GM19240 (cell line): ENCODE measurements around the gene AHI1.

Source experiments
- DNase-seq: peaks from one replicate; pipeline ENCODE4 v3.0.0; 2011; ENCODE audit warnings: low spot score; ENCODE audit not compliant: insufficient read length

AHI1 gene

GRCh38 chr6:135464634-135465033, 32.9 kb downstream of the AHI1 start:
- DNase-seq: no peak

DNA sequence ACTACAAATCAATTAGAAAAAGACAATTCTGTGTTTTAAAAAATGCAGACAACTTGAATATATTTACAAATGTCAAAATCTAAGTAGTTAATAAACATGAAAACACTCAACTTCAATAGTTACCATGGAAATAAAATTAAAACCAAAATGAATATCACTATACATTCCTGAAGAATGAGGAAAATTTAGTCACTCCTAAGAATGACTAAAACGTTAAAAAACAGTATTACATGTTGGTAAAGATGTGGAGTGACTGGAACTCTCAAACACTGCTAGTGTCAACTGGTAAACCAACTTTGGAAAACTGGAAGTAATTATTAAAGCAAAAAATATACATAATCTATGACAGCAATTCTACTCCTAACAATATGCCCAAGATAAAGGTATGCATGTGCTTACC, 36.3 kb downstream of the AHI1 start:
- DNase-seq: no peak

DNA sequence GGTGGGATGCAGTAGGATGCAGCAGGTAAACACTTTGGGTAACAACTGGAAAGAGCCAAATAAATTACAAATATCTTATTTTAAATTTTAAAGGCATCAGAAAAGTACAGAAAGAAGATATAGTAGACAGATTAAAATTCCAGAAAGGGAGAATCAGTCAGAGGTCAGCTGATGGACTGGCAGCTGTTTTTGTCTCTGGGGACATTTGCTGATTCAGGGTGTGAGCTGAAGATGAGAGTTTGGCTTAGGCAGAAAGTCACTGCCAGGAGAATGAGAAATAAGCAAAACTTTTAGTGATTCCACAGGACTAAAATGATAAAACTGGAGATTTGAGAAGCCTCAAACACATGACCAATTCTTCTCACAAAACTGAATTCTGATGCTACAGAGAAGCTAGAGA, 39.5 kb downstream of the AHI1 start:
- DNase-seq: no peak

GRCh38 chr6:135451617-135452190, 45.8 kb downstream of the AHI1 start:
- DNase-seq: no peak

DNA sequence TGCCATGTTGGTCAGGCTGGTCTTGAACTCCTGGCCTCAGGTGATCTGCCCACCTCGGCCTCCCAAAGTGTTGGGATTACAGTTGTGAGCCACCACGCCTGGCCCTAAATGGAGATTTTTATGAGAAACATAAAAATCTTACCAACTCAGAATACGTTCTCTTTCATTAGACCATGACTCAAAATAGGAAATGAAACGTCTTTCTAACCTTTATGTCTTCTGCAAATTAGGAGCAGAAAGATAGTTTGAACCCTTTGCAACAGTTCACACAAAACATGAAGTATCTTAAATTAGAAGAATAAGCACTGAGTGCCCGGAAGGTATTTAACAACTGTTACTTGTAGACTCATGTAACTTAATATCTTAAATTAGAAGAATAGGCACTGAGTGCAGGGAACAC, 48.3 kb downstream of the AHI1 start:
- DNase-seq: no peak

GRCh38 chr6:135440087-135440792, 57.3 kb downstream of the AHI1 start:
- DNase-seq: no peak

DNA sequence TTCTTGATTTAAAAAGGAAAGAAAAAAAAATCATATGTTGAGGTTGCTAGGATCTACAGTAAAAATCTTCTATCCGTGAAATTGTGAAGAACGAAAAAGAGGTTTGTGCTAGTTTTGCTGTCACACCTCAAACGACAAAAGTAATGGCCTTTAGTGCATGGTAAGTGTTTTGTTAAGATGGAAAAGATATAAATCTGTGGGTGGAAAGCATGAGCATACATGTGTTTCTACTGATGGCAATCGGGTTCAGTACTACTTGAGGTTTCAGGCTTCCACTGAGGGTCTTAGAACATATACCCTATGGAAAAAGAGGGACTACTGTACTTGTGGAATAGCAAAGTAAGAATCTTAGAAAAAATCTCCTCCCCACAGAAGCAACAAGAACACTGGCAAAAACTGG, 58.0 kb downstream of the AHI1 start:
- DNase-seq: no peak

GRCh38 chr6:135438907-135439535, 58.5 kb downstream of the AHI1 start:
- no peak for DNase-seq

DNA sequence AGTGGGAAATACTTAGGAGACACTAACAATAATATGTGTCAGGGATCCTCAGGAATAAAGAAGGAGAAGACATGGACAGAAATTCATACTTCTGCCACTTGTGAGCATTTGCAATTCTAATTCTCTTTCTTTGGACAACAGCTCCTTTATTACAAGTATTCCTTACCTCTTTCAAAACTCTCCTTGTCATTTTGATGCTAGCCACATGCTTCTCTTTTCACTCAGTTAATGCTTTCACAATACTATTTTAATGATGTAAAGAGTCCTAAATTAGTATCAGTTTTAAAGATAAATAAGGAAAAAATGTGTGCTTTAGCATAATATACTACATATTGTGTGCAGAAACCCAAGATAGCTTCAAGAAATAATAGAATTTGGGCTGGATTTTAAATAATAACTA, 62.5 kb downstream of the AHI1 start:
- DNase-seq: no peak

GRCh38 chr6:135434095-135434494, 63.4 kb downstream of the AHI1 start:
- no peak for DNase-seq

DNA sequence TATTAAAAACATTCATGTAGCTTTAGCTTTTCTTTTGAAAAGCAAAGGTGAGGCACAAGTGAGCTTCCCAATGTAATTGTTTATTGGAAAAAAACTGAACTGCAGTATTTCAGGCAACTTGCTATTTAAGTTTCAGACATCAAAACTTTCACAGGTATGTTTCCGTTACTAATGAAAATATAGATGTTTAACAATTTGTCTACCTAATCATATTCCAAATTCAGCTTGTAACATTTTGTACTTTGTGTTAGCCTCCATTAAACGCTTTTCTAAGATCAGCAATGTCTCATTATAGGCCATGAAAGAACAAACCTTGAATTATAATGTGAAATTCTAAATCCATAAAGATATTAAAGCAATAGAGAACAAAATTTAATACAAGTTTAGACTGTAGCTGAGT, 69.5 kb downstream of the AHI1 start:
- DNase-seq: no peak

- no peak for DNase-seq
These were observed 70.7 kb downstream of the AHI1 start for GRCh38 chr6:135426833-135427232.

GRCh38 chr6:135424385-135424784, 73.2 kb downstream of the AHI1 start:
- no peak for DNase-seq

DNA sequence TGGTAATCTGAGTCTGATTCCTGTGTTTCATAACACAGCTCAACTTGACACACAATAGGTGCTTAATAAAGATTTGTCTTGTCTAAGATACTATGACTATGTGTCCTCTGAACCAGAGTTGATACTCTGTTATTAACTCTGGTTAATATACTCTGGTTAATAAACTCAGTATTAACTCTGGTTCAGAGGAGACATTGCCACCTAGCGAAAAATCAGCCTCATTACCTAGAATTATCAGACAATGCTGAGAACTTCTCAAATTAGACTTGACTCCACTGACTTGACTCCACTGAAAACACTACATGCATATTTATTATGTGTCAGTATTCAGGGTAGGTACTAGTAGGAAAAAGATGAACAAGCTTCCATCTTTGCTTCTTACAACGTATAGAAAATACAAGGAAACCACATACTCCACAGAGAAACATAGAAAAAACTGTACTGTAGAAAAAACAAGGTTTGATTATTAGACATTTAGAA, 73.9 kb downstream of the AHI1 start:
- DNase-seq: peak; percentile 2

DNA sequence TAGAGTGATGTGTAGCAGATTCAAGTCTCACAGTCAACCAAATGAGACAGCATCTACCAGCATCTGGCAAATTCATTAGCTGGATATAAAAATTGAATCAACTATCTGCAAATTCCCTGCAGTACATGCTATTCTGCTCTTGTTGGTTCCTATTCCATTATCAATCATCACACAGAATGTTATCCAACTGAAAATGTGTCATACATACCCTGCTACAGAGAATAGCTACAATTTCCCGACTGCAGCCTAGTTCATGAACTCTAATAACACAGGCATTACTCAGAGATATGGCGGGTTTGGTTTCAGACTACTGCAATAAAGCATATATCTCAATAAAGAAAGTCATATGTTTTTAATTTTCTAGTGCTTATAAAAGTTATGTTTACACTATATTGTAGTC, 78.4 kb downstream of the AHI1 start:
- DNase-seq: no peak

DNA sequence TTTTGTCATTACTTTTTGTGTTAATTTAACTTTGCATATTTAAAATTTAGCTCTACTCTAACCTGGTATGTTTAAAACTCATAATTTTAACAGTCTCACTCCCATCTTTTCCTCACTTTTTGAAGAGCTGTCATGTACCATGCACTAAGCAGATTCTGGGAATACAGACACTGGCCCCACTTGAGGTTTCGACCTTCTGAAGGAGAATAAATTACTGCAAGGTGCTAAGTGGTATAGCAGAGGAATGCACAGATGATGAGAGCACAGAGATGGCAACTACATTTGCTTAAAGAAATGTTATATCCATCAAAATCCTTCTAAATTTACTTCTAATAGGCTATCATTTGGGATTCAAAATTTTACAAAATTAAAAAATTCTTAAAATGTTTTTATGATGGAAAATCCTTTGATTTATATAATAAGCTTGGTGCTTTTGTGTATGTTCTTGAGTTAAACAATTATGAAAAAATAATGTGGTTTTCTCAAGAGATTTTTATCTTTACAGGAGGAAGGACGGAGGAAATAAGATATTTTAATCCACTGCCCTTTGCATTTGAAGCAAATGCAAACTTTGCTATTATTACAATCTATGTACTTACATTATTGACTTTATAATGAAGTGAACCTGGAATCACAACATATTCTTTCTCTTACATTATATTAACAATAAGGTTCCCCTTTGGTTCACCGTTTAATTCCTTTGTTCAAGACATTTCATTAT, 79.3 kb downstream of the AHI1 start:
- DNase-seq: no peak

GRCh38 chr6:135412761-135413160, 84.8 kb downstream of the AHI1 start:
- DNase-seq: no peak

DNA sequence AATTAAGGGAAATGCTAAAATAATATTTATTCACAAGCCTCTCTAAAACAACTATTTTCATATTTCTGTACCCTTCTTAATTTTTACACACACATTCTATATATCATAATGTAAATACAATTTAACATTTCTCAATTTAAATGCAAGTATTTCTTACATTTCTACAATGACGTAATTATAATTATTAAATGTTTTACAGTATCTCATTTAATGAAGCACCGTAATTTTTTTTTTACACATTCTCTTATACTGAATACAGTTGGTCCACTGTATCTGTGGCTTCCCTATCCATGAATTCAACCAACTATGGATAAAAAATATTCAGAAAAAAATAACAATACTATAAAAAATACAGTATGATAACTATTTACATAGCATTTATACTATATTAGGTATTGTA, 85.7 kb downstream of the AHI1 start:
- DNase-seq: no peak

DNA sequence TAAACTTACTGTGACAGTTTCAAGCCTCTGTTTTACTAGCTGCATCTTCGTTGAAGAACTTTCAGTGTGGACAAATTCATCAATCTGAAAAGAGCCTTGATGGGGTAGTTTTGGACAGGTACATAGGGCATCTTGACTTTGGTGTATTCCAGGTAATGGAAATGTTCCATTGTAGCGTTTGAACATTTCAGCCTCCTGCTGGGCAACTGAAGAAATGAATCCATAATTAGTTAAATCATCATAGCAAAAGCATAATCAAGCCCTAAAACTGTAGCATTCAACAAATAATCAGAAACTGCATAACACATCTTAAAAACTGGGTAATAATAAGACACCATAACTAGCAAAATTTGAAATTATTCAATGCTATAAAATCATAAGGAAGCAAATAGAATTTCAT, 86.2 kb downstream of the AHI1 start:
- no peak for DNase-seq

GRCh38 chr6:135410856-135411255, 86.7 kb downstream of the AHI1 start:
- DNase-seq: no peak

DNA sequence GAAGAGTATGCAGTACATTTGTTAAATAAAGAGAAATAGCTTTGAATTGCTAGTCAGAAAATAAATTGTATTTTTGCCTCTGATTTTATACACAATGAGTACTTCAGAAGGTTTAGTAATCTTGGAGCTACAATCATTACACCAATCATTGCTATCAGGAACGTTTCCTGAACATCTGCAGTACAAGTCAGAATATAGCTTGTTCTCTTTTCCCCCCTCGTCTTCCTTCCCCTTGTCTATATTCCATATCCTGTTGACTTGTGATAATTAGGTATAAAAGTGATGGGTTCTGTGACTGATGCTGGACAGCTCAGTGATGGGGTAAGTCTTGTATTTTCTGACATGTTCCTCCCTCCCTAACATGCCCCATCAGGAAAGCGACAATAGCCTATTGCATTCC, 94.0 kb downstream of the AHI1 start:
- DNase-seq: no peak

- DNase-seq: no peak
These were observed 95.2 kb downstream of the AHI1 start for GRCh38 chr6:135402311-135402710.
